G401 (cell line): Measurements from ENCODE around the gene IL1RAPL1. TPM values are rescaled to one million over a fixed set of nuclear protein-coding genes. Genes with fewer than 3 reads are reported as not detected.

ENCODE experiments used
- DNase-seq: peaks from one replicate; pipeline ENCODE4 v3.0.0-alpha.2; 2015; ENCODE audit warnings: low spot score
- in situ Hi-C: cut with HindIII; loops from 2 replicates; pipeline ENCODE4 v1.10.0; 2016; ENCODE audit warnings: low sequenced_read_pairs, mixed read lengths
- total RNA-seq: library from RNA; depleted of rRNA; stranded (reverse); fragments of >200 nt; shearing (Covaris generic); gene quantifications from 2 replicates; pipeline ENCODE4 v1.2.3, GENCODE V29; 2014

IL1RAPL1 gene
- total RNA-seq, 1 experiment from 2014 or later = not detected

DNA sequence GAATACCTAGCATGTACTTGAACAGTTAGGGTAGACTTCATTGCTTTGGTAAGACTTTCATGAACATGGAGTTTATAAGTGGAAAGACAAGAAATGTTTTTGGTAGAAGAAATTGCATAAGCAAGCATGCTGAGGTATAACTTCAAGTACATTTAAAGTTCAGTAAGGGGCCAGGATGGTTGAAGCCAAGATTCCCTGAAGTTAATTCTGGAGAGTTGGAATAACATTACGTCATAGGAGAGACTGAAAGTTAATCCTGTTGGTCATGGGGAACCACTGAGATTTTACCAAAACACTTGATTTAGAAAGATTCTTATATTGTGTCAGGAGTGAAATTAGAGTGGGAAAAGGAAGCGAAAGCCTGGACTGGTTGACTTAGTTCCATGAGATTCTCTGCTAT, 860.6 kb downstream of the IL1RAPL1 start:
- in situ Hi-C loops = no loop called here
- no peak for DNase-seq

DNA sequence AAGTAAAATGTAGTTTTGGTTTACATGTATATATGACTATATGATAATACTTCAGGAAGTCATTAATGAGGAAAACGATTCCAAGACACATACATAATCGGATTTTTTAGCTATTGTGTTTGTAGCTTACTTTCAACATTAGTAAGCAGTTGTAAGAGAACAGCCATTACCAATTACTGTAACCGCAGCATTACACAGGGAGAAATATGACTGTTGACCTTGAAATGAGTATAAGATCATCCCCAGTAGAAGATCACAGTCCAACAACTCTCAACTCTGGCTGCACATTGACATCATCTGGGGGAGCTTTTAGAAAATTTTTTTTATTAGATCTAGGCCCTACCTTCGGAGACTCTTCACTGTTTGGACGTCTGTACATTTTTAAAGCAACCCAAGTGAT, 866.1 kb downstream of the IL1RAPL1 start:
- no peak for DNase-seq
- in situ Hi-C loops = no loop called here

DNA sequence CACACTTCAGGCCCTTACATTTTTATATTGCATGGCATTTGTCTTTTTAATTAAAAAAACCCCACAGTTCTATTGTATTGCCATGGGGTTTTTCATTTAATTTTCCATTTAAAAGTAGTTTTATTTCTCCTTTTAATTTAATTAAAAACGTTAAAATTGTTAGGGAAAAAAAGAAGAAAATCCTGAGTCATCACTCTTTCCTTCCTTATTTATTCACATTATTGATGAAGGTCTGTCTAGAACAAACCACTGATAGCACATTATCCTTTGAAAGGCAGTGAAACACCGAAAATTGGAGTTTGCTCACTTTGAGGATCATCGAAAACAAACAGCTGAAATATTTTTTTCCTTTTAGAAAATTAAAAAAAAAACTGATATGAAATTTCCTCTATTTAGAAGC, 868.5 kb downstream of the IL1RAPL1 start:
- DNase-seq = no peak
- in situ Hi-C loops = no loop called here

DNA sequence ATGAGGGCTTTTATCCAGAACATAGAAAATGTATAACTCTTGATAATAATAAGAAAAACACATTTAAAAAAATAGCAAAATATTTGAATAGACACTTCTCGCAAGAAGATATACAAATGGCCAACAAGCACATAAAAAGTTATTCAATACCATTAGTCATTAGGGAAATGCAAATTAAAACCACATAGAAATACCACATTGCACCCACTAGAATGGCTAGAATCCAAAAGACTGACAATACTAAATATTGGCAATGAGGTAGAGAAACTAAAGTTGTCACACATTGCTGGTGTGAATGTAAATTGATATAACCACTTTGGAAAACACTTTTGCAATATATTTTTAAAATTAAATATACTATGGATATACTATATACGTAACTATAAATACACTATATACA, 873.8 kb downstream of the IL1RAPL1 start:
- in situ Hi-C loops = no loop called here

DNA sequence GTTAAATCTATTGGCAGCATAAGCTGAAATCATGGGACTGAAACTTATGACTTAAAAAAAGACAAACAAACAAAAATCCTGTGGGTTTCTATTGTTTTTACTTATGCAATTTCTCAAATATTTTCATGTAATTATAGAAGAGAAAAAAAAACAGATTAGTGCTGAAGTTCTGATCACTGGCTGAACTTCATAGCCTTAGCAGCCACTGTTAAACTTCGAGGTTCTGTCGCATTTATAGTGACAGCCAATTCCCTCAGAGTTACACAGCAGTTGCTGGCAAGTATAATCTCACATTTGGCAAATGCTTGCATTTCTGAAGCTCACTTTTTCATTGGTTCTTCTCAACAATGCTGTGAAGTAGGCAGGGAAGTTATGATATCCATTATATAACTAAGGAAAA, 879.2 kb downstream of the IL1RAPL1 start:
- in situ Hi-C loops = no loop called here
- DNase-seq = no peak

More for the DNA sequence above, 873.8 kb downstream of the IL1RAPL1 start:
- DNase-seq = no peak

DNA sequence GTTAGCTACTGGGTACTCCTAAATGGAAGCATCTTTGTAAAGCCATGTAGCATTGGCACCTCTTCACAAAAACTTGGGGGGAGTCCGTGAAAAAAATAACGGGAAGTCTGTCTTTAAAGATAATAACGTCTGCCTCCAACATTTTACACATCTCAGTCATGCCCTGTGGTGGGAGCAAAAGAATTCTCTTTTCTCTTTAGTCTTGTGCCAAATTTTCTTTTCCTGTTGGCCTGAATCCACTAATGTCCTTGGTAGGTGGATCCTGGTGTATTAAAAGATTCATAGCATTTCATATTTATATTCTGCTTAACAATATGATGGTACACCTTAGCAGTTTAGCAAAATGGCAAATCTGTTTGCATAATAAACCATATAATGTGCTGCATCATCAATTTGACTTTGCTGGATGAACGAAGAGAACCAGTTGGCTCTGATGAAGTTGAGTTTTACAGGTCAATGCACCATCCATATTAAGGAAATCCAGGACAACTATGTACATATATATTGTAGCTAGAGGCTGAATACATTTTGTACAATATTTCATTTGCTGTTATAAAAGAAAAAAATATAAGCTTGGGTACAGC, 881.8 kb downstream of the IL1RAPL1 start:
- no peak for DNase-seq
- in situ Hi-C loops = no loop called here

DNA sequence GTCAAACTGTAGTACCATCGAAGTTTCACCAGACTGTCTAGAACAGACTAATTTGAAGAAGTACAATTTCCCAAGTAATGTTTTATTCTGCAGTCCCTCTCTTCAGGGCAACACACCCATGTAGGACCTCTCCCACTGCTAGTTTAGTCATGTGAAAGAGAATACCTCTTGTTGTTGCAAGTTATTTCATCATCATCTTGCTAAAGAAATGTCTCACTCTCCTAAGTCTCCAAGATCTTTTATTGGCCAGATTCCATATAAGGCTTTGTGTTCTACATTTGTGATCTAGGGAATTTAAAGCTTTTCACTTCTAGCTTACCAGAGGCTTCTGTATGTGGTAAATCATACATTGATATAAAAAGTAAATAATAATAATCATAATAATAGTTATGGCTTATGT, 882.8 kb downstream of the IL1RAPL1 start:
- in situ Hi-C loops = no loop called here
- DNase-seq = no peak

DNA sequence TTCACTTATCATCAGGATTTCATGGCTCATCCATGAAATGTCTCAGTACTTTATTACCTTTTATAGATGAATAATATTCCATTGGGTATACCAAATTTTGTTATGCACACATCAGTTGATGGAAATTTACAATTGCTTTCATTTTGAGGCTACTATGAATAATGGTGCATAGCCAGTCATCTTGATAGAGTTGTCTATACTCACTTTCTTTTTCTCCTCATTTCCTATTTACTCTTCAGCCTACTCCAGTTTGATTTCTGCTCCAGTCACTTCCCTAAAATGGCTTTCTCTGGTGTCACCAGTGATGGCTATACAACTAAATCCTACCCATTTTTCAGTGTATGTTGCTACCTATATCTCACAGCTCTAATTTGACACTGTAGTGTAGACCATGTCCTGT, 884.6 kb downstream of the IL1RAPL1 start:
- in situ Hi-C loops = no loop called here
- no peak for DNase-seq

DNA sequence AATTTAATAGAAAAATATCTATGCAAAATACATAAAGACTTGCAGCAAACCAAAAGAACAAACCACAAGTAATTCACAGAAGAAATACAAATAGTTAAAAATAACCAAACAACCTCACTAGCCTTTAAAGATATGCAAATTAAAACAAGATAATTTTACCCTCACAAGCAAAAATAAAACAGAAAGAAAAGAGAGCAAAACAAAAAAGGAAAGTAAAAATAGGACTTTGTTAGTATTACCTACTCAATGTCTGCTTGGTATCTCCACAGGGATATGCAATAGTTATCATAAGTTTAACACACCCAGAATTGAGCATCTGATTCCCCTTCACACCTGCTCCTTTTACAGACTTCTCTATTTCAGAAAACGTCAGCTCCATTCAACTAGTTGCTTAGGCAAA, 890.6 kb downstream of the IL1RAPL1 start:
- in situ Hi-C loops = no loop called here
- DNase-seq = no peak

DNA sequence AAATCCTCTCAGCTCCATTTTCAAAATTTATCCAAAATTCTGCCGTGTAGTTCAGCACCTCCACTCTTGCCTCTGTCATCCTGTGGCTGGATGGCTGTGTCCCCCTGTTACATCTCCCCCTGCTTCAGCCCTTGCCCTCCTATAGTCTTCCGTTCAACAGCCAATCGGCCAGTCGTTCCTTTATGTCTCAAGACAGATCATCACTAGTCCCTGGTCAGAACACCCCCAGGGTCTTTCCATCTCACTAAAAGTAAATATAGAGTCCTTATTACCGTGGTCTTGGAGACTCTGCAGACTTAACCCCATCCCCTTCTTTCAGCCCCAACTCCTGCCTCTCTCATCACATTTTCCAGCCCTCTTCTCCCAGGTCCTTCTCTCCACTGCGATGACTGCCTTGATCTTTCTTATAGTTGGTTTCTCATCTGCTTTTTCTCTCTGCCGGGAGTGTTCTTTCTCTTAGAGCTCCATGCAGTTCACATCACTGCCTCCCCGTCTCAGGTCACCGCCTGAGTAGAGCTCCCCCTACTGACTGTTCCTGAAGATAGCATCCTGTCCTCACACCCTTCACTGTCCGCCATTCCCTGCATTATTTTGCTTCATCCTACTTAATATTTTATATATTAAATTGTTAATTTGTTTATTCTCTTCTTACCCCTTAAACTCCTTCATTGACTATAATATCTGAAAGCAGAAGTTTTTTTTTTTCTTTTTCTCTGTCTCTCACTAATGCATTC, 891.3 kb downstream of the IL1RAPL1 start:
- in situ Hi-C loops = no loop called here
- no peak for DNase-seq

DNA sequence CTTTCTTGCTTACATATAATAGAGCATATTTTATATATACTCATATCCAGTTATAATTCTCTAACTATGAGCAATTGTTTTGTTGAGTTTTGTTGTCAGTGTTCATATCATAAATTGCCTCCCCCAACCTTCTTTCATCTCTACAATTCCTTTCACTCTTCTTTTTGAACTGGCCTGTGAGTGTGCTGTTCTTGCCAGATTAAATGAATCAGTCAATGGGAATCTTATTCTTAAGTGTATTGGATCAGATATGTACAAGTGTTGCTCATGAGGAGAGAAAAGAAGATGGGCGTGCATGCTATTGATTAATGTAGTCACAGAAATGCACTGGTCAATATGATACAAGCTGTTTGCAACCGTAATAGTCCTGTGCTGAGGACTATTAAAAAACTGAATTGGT, 900.0 kb downstream of the IL1RAPL1 start:
- in situ Hi-C loops = no loop called here

DNA sequence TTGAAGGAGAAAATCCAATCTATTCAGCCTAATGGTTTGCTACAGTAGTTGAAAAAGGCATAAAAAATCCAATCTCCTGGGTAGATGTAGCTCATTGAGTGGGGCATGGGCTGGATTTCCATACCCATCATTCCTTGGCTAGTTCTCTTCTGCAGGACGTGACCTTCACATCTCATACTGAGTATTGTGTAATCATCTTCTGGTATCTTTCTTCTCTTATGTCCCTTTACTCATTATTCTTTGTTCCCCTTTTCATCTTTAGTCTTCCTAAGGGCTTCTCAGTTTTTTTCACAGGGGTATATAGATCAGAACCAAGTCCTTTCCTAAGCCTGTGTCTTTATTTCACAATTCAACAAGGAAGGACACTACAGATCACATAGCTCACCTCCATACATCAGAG, 900.5 kb downstream of the IL1RAPL1 start:
- in situ Hi-C loops = no loop called here

More for the DNA sequence above, 900.0 kb downstream of the IL1RAPL1 start:
- DNase-seq = no peak

DNA sequence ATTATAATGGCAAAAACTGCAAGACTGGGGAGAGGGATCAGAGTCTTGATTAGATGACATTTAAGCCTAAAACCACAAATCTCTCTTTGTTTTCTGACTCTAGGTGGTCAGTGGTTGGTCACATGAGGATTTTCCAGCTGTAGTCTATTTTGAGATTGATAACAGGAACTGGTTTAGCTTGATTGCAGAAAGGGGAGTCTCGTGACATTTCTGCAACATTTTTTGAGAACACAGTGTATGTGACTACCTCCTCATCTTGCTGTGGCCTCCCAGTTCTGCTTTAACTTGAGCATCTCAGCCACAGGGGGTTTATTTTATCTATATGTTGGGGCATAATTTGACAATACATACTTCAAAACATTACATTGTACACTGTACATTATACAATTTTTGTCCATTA, 901.7 kb downstream of the IL1RAPL1 start:
- DNase-seq = no peak
- in situ Hi-C loops = no loop called here

More for the DNA sequence above, 900.5 kb downstream of the IL1RAPL1 start:
- no peak for DNase-seq

DNA sequence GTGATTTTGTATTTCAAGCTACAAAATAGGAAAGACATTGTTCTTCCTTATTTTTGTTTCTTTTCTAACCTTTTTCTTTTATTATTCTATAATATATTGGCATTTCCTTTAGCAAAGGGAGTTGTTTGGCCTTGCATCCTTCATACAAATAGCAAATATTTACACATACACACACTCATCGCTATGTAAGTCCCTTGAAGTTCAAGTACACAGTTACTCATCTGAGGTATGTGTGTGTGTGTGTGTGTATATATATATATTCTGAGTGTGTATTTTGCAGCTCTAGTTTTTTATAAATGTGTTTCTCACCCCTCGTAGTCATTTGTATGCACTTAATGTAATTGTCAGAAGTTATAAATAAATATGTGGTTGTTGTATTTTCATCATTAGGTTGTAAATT, 903.4 kb downstream of the IL1RAPL1 start:
- in situ Hi-C loops = no loop called here
- no peak for DNase-seq

DNA sequence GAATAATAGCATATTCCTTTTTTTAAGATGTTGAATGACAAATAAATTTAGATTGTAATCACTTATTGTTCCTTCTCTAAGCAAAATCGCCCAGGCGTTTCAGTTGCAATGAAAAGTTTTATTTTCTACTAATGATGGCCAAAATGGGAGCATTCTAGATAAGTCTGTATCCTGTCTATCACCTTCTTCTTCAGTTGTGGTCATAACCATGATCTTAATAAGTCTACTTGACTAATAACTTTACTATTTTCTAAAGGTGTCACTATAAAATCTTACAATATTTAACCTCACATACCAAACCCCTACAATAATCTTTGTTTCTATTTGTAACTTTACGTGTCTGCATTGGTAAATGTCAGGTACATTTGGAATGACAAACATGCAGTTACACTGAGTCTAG, 904.4 kb downstream of the IL1RAPL1 start:
- DNase-seq = no peak
- in situ Hi-C loops = no loop called here

DNA sequence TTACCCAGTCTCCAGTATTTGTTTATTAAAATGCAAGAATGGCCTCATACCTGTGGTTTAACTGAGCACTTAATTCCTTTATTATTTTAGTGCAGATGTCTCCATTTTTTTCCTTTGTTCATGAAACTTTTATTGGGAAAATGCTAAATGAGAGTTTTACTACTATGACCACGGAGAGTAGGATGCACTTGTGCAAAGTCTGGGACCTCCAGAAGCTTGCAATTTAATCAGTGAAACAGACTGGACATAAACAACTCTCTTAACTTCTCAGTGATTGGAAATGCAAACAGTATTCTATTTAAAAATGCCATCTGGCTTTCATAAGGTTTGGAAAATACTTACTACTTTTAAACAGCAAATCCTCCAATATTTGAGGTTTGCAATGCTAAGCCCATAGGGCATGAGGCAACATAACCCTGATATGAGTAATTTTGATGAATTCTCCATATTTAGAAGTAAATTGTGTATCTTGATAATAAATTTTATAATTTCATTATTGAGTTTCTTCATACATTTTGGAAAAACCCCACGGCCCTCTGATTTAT, 909.5 kb downstream of the IL1RAPL1 start:
- DNase-seq = no peak
- in situ Hi-C loops = no loop called here

DNA sequence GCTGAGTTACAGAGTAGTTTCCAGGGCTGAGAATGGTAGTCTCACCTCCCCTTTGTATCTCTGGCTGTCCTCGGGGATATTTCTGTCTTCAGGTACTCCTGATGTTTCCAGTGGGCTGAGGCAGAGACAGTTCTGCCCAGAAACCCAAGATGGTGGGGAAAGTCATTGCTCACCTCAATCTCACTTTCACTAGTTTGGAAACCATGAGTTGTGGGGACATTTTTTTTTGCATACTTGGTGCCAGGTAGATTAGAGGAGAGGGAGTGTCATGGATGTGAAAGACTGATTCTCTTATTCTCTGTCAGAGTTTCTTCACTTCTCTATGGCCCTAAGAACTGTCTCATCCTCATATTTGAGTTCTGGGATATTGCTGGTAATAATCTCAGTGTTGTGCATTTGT, 919.5 kb downstream of the IL1RAPL1 start:
- in situ Hi-C loops = no loop called here
- DNase-seq = no peak

DNA sequence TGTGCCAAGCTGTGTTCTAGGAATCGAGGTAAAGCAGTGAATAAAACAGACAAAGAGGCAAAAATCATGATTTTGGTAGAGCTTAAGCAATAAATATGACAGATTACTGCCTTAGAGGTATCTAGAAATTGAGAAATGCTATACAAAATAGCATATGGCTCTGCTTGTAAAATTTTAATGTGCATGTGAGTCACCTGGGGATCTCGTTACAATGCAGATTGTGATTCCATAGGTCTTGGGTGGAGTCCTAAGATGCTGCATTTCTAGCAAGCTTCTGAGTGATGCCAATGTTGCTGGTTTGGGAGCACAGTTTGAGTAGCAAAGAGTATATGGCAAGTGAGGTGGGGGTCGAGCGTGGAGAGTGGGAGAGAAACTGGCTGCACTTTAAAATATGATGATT, 930.9 kb downstream of the IL1RAPL1 start:
- no peak for DNase-seq
- in situ Hi-C loops = no loop called here

DNA sequence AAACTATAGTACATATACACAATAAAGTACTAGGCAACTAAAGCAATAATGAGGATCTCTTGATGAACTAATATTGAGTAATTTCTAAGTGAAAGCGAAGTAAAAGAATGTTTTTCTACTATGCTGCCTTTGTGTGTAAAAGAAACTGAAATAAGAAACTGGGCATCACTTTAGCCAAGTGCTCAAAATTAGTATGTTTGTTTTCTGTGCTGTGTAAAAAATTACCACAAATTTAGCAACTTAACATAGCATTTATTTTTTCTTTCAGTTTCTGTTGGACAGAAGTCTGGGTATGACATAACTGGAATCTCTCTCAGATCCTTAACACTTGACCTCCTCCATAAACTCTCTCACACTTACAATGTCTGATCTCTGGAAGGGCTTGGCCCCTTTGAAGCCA, 941.0 kb downstream of the IL1RAPL1 start:
- no peak for DNase-seq
- in situ Hi-C loops = no loop called here

DNA sequence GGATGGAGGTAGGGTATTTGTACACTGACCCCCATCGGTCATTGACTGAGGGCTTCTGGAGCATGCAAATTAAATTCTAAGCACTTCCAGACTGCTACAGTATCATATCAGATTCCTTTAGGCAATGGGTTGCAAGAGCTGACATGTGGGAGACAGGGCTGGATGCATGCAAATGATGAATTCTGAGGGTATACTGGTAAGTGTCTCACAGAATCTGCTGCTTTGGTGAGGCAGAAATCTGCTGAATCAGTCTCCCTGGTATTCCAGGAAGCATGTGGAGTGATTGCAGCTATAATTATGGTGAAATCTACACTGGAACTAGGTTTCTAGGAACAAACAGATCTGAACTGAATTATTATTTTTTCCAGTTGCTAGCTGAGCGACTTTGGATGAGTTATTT, 943.3 kb downstream of the IL1RAPL1 start:
- no peak for DNase-seq
- in situ Hi-C loops = no loop called here

DNA sequence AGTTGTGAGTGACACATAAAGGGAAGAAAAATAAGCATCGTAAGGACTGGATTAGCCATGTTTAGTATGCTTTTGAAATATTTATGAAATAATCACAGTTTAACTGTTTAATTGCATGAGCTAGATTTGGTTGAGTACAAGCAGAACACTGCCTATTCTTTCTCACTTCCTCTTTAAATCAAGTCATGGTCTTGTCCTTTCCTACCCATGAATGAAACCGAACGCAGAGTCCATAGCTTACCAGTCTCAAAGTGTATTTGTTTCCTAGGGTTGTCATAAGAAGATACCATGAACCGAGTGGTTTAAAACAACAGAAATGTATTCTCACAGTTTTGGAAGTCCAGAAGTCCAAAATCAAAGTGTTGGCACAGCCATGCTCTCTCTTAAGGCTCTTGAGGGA, 944.1 kb downstream of the IL1RAPL1 start:
- no peak for DNase-seq
- in situ Hi-C loops = no loop called here
